GM10266 (cell line): ENCODE data around the gene PPM1B.

Experiments used
- DNase-seq: peaks from one replicate; pipeline ENCODE4 v3.0.0; 2012; ENCODE audit errors: extremely low spot score
- TF ChIP-seq, protein P1 (sequence below): IDR thresholded peaks from 2 replicates; pipeline ENCODE4 v1.5.1; 2012; ENCODE audit warnings: mild to moderate bottlenecking, low read depth; ENCODE audit not compliant: control insufficient read depth, insufficient read depth; ENCODE audit errors: missing control alignments

The PPM1B gene

GRCh38 chr2:44195714-44196113, 27.0 kb downstream of the PPM1B start:
- no peak for DNase-seq
- TF ChIP-seq, protein P1, sequence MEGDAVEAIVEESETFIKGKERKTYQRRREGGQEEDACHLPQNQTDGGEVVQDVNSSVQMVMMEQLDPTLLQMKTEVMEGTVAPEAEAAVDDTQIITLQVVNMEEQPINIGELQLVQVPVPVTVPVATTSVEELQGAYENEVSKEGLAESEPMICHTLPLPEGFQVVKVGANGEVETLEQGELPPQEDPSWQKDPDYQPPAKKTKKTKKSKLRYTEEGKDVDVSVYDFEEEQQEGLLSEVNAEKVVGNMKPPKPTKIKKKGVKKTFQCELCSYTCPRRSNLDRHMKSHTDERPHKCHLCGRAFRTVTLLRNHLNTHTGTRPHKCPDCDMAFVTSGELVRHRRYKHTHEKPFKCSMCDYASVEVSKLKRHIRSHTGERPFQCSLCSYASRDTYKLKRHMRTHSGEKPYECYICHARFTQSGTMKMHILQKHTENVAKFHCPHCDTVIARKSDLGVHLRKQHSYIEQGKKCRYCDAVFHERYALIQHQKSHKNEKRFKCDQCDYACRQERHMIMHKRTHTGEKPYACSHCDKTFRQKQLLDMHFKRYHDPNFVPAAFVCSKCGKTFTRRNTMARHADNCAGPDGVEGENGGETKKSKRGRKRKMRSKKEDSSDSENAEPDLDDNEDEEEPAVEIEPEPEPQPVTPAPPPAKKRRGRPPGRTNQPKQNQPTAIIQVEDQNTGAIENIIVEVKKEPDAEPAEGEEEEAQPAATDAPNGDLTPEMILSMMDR, result no peak

- DNase-seq, result no peak
- TF ChIP-seq, protein P1, result no peak
These were observed 29.1 kb downstream of the PPM1B start for GRCh38 chr2:44197816-44198215.

- DNase-seq, result no peak
- TF ChIP-seq, protein P1, result no peak
These were observed 31.3 kb downstream of the PPM1B start for GRCh38 chr2:44200011-44200410.

- TF ChIP-seq, protein P1, result no peak
- no peak for DNase-seq
These were observed 32.1 kb downstream of the PPM1B start for GRCh38 chr2:44200759-44201158.

GRCh38 chr2:44201648-44202165, 33.0 kb downstream of the PPM1B start:
- TF ChIP-seq, protein P1, result no peak
- DNase-seq, result no peak

DNA sequence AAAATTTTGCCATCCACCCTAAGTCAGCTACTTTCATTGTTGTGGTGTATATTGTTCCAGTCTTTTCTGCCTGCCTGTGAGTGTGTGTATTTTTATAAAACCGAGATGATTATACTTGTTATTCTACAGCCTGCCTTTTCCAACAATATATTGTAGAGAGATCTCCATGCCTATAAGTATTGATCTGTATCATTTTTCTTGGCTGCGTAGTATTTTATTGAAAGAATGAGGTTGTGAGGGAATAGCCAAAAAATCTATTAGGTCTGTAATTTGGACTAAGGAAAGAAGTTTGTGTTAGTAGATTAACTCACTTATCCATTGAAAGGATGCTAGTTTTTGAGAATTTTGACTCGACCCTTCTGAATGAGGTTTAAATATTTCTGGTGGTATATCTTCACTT, 34.9 kb downstream of the PPM1B start:
- TF ChIP-seq, protein P1, result no peak
- no peak for DNase-seq

- no peak for DNase-seq
These were observed 36.5 kb downstream of the PPM1B start for GRCh38 chr2:44205169-44205568.

More at GRCh38 chr2:44205169-44205568, 36.5 kb downstream of the PPM1B start:
- TF ChIP-seq, protein P1, result no peak
